H1 (cell line): Measurements from ENCODE around the gene CADPS. TPM values are rescaled to one million over a fixed set of nuclear protein-coding genes. Genes with fewer than 3 reads are reported as not detected.

ENCODE experiments used
- ATF2 ChIP-seq: IDR thresholded peaks from 2 replicates; pipeline ENCODE4 v1.6.1; 2012; ENCODE audit warnings: low read length, inconsistent platforms
- CTBP2 ChIP-seq: IDR thresholded peaks from 2 replicates; pipeline ENCODE4 v1.7.0; 2011; ENCODE audit warnings: borderline replicate concordance, mild to moderate bottlenecking, moderate library complexity, mixed read lengths, low read length; ENCODE audit not compliant: insufficient read depth, insufficient read length
- CTCF ChIP-seq, 3 experiments: IDR thresholded peaks; 1 replicate in 2 of 3; 2 replicates in 1 of 3; pipeline versions ENCODE4 v1.5.1 to v1.6.1; 2011; ENCODE audit warnings: low read length in 3 of 3, mild to moderate bottlenecking in 3 of 3, inconsistent platforms in 2 of 3, low read depth in 1 of 3, moderate library complexity in 1 of 3; ENCODE audit not compliant: insufficient read depth in 1 of 3; ENCODE audit errors: control extremely low read depth in 1 of 3
- EZH2 ChIP-seq: fragments of 200-600 bp; sonication (generic); IDR thresholded peaks from 2 replicates; pipeline ENCODE4 v1.7.1; 2012; ENCODE audit warnings: low read depth, mild to moderate bottlenecking, moderate library complexity, low read length, inconsistent platforms; ENCODE audit not compliant: severe bottlenecking
- GABPA ChIP-seq: IDR thresholded peaks from 2 replicates; pipeline ENCODE4 v1.6.1; 2011; ENCODE audit warnings: mild to moderate bottlenecking, low read length, moderate library complexity, borderline replicate concordance; ENCODE audit not compliant: insufficient read depth
- HDAC2 ChIP-seq, 2 experiments: fragments of 300-600 bp in 1 of 2; sonication (generic) in 1 of 2; IDR thresholded peaks; 2 replicates each; pipeline ENCODE4 v1.6.1; 2011 to 2012; ENCODE audit warnings: low read depth in 2 of 2, low read length in 2 of 2, mild to moderate bottlenecking in 2 of 2, moderate library complexity in 2 of 2, borderline replicate concordance in 1 of 2, inconsistent platforms in 1 of 2
- NRF1 ChIP-seq: IDR thresholded peaks from 2 replicates; pipeline ENCODE4 v1.6.1; 2011; ENCODE audit warnings: mild to moderate bottlenecking, low read depth, low read length, improper control_type of control experiment
- POU5F1 ChIP-seq: IDR thresholded peaks from 2 replicates; pipeline ENCODE4 v1.6.1; 2011; ENCODE audit warnings: low read depth, mild to moderate bottlenecking, low read length, moderate library complexity
- RBBP5 ChIP-seq: IDR thresholded peaks from 2 replicates; pipeline ENCODE4 v1.7.1; 2012; ENCODE audit warnings: low read depth, mild to moderate bottlenecking, inconsistent platforms, low read length, moderate library complexity, borderline replicate concordance
- RNF2 ChIP-seq: fragments of 200-900, 300-1000 bp; sonication (generic); IDR thresholded peaks from 2 replicates; pipeline ENCODE4 v1.7.1; 2016; ENCODE audit warnings: borderline replicate concordance, low read depth, mild to moderate bottlenecking, antibody characterized with exemption, low read length; ENCODE audit not compliant: poor library complexity, severe bottlenecking; ENCODE audit errors: missing control alignments
- SIRT6 ChIP-seq: IDR thresholded peaks from one replicate; pipeline ENCODE4 v1.7.1; 2012; ENCODE audit warnings: low read length, inconsistent platforms
- SIX5 ChIP-seq: IDR thresholded peaks from 2 replicates; pipeline ENCODE4 v1.6.1; 2011; ENCODE audit warnings: mild to moderate bottlenecking, low read depth, low read length
- SP1 ChIP-seq: IDR thresholded peaks from 2 replicates; pipeline ENCODE4 v1.6.1; 2011; ENCODE audit warnings: low read depth, low read length
- SP2 ChIP-seq: IDR thresholded peaks from 2 replicates; pipeline ENCODE4 v1.6.1; 2012; ENCODE audit warnings: mild to moderate bottlenecking, low read length, inconsistent platforms
- SRF ChIP-seq: IDR thresholded peaks from 2 replicates; pipeline ENCODE4 v1.6.1; 2011; ENCODE audit warnings: mild to moderate bottlenecking, low read depth, low read length, moderate library complexity
- SUZ12 ChIP-seq: fragments of 200-600 bp; sonication (generic); IDR thresholded peaks from 2 replicates; pipeline ENCODE4 v1.6.1; 2012; ENCODE audit warnings: mild to moderate bottlenecking, inconsistent platforms, low read length, moderate library complexity, mixed read lengths
- TAF1 ChIP-seq: IDR thresholded peaks from 2 replicates; pipeline ENCODE4 v1.6.1; 2011; ENCODE audit warnings: mild to moderate bottlenecking, low read depth, low read length
- TCF12 ChIP-seq: IDR thresholded peaks from 2 replicates; pipeline ENCODE4 v1.6.1; 2011; ENCODE audit warnings: low read depth, mild to moderate bottlenecking, low read length
- YY1 ChIP-seq: IDR thresholded peaks from 2 replicates; pipeline ENCODE4 v1.6.1; 2011; ENCODE audit warnings: low read depth, mild to moderate bottlenecking, low read length
- polyA plus RNA-seq, 7 experiments: library from polyadenylated mRNA; depleted of rRNA in 3 of 7; stranded (reverse) in 5 of 7; unstranded in 2 of 7; fragments of >200 nt in 5 of 7; fragments of 200-250 nt in 2 of 7; gene quantifications; 1 replicate in 5 of 7; 2 replicates in 1 of 7; 4 replicates in 1 of 7; pipeline versions ENCODE4 v1.2.1 to v1.2.3, GENCODE V29; 2011 to 2013; ENCODE audit warnings: missing spikeins in 2 of 7, mixed read lengths in 2 of 7
- total RNA-seq: library from RNA; stranded (reverse); fragmentation: NEBNext Ultra II Directional; extraction: Animal tissue kit (Norgen Biotek cat#: 25700); gene quantifications from 2 replicates; pipeline ENCODE4 v1.2.1, GENCODE V29; 2021

Gene CADPS
- total and polyA plus RNA-seq, 2 of the 8 experiments (the other 6 are each of a cell fraction or from before 2014, with no cell fraction given) = 7.1 to 10.2 TPM

GRCh38 chr3:62370112-62370857 is 504.9 kb downstream of the CADPS start (continued):
- TF ChIP-seq SP1 = no peak
- TF ChIP-seq RBBP5 = no peak
- no peak for TF ChIP-seq YY1
- TF ChIP-seq ATF2 = no peak
- no peak for TF ChIP-seq SIX5
- TF ChIP-seq TAF1 = no peak
- no peak for TF ChIP-seq SP2
- TF ChIP-seq HDAC2 (IDR thresholded peaks at IDR 0.05; ENCODE audit: borderline replicate concordance in 1 of 2, low read depth in 2 of 2, low read length in 2 of 2) = no peak
- peak; percentile 22; the same call in 1 of the 2 replicates for TF ChIP-seq GABPA
- TF ChIP-seq SIRT6 = no peak
- TF ChIP-seq SUZ12 = no peak; the same call in 1 of the 2 replicates
- TF ChIP-seq POU5F1 = no peak
- TF ChIP-seq TCF12 = 0 out of 2 replicates have a peak, but pooled peaks have one; percentile 28
- TF ChIP-seq RNF2 = peak; percentile 81
- no peak for TF ChIP-seq NRF1
- TF ChIP-seq CTBP2 = peak; percentile 42
- no peak for TF ChIP-seq SRF
- no peak for TF ChIP-seq EZH2
- TF ChIP-seq CTCF (IDR thresholded peaks at IDR 0.05; ENCODE audit: control extremely low read depth in 1 of 3, insufficient read depth in 1 of 3, low read depth in 1 of 3, low read length in 3 of 3) = no peak
